A549 (cell line): Measurements from ENCODE around the gene GLIS1.

Experiments
- CBX2 ChIP-seq: fragments of 200-600 bp; sonication (generic); IDR thresholded peaks from 2 replicates; pipeline ENCODE4 v1.6.1; 2016; ENCODE audit warnings: low read depth, mild to moderate bottlenecking, borderline replicate concordance
- CTCF ChIP-seq: fragments of >200 bp; sonication (Bioruptor Twin); formaldehyde crosslinking; IDR thresholded peaks from 3 replicates; pipeline ENCODE4 v1.5.1; 2016
- POLR2A ChIP-seq: IDR thresholded peaks from 2 replicates; pipeline ENCODE4 v1.6.1; 2012; ENCODE audit warnings: mild to moderate bottlenecking, low read length

GRCh38 chr1:53696990-53697389 is 42.0 kb downstream of the GLIS1 start:
- TF ChIP-seq CBX2, result no peak
- no peak for TF ChIP-seq CTCF
- TF ChIP-seq POLR2A, result no peak
